ENCODE results near the gene CTAG2. TPM values are rescaled to one million over a fixed set of nuclear protein-coding genes. Genes with fewer than 3 reads are reported as not detected.

Gene CTAG2
- total RNA-seq, 5 donors from 2014 or later (not counting 1 experiment from before 2014, with no cell fraction given), result 3.4 TPM; not detected in 4

DNA sequence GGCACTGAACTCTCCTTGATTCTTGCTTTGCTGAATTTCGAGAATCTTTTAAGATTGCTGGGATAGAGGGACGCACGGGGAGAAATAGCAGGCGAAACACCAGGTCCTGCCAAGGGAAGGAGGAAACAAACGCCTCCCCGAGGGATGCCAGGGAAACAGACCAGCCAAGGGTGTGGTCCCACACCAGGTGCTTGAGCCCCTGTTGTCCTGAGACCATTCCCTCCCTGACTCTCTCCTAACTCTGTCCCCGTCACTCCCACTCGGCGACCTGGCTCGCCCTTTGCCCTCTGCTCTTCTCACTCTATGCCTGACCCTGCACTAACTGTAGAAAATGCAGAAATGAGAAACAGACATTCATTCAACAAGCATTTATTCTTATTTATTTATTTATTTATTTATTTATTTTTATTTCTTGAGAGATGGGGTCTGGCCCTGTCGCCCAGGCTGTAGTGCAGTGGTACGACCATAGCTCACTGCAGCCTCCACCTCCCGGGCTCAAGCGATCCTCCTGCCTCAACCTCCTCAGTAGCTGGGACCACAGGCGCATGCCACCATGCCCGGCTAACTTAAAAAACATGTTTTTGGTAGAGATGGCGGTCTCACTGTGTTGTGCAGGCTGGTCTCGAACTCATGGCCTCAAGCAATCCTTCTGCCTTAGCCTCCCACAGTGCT, 50.5 kb downstream of the CTAG2 start:
- CTCF ChIA-PET, result no interaction called here
- H3K36me3 Mint-ChIP-seq, result no peaks in the 10 kb centered on the region
- ATAC-seq (replicated peaks in 1 of 4), result no peak

GRCh38 chrX:154602226-154602625, 51.2 kb downstream of the CTAG2 start:
- no peak overlapping the region for H3K27ac Mint-ChIP-seq
- 100% methylated on average over 1 of the region's 13 CpGs for WGBS (ENCODE audit: insufficient coverage)
- peaks cover 0 to 11% of the 10 kb centered on the region in 2 donors for H3K27me3 Mint-ChIP-seq
- ATAC-seq (replicated peaks in 1 of 4), result no peak
- H3K9me3 Mint-ChIP-seq, result no peaks in the 10 kb centered on the region
- no peak overlapping the region for H3K4me3 ChIP-seq (ENCODE audit: control insufficient read depth in 1 of 2, extremely low read depth in 1 of 2, low read length in 1 of 2)
- no peaks in the 10 kb centered on the region for H3K4me1 ChIP-seq (ENCODE audit: control insufficient read depth in 1 of 2, extremely low read depth in 1 of 2, insufficient read depth in 2 of 2, low read length in 2 of 2)
- peaks cover 3 to 10% (median 6%) of the 10 kb centered on the region in 3 donors for H3K4me1 Mint-ChIP-seq
- DNase-seq, result no peak
- POLR2A ChIA-PET, result no interaction called here
- no peak overlapping the region for H3K4me3 Mint-ChIP-seq
- H3K36me3 Mint-ChIP-seq, result no peaks in the 10 kb centered on the region
- no peaks in the 10 kb centered on the region for H3K36me3 ChIP-seq (ENCODE audit: control insufficient read depth in 2 of 2, extremely low read depth in 1 of 2, insufficient read depth in 1 of 2, low read length in 1 of 2)
- H3K27me3 ChIP-seq (replicated peaks in 1 of 2; ENCODE audit: control insufficient read depth in 2 of 2, extremely low read depth in 1 of 2, insufficient read depth in 2 of 2, low read length in 1 of 2), result peaks cover 0 to 7% of the 10 kb centered on the region in 2 experiments
- no peaks in the 10 kb centered on the region for H3K9me3 ChIP-seq
- H3K27ac ChIP-seq (ENCODE audit: low read length), result no peak overlapping the region
- CTCF ChIA-PET, result no interaction called here

More for the DNA sequence above, 50.5 kb downstream of the CTAG2 start:
- Histone ChIP-seq H3K9me3 (no peaks in the 10 kb centered on the region), H3K27me3 (replicated peaks in 1 of 2; ENCODE audit: control insufficient read depth in 2 of 2, extremely low read depth in 1 of 2, insufficient read depth in 2 of 2, low read length in 1 of 2) (peaks cover 0 to 7% of the 10 kb centered on the region in 2 experiments), H3K27ac (ENCODE audit: low read length) (no peak overlapping the region), H3K36me3 (ENCODE audit: control insufficient read depth in 2 of 2, extremely low read depth in 1 of 2, insufficient read depth in 1 of 2, low read length in 1 of 2) (no peaks in the 10 kb centered on the region), H3K4me3 (ENCODE audit: control insufficient read depth in 1 of 2, extremely low read depth in 1 of 2, low read length in 1 of 2) (no peak overlapping the region), H3K4me1 (ENCODE audit: control insufficient read depth in 1 of 2, extremely low read depth in 1 of 2, insufficient read depth in 2 of 2, low read length in 2 of 2) (no peaks in the 10 kb centered on the region)
- Mint-ChIP-seq H3K27ac (no peak overlapping the region), H3K9me3 (no peaks in the 10 kb centered on the region), H3K27me3 (peaks cover 0 to 8% of the 10 kb centered on the region in 2 donors), H3K4me1 (peaks cover 3 to 10% (median 6%) of the 10 kb centered on the region in 3 donors), H3K4me3 (no peak overlapping the region)
- WGBS (ENCODE audit: insufficient coverage), result 90% methylated on average over 2 of the region's 18 CpGs
- no peak for DNase-seq
- POLR2A ChIA-PET, result no interaction called here

Other genes starting within 250 kb of the CTAG2 start
- gene DNASE1L1, start 244.3 kb downstream of the CTAG2 start, total RNA-seq, result 10 to 100 TPM; 22.6 to 31.3 (median 25.5) TPM
- gene TAFAZZIN, start 242.0 kb downstream of the CTAG2 start, total RNA-seq, result 100 to 1,000 TPM in 3 of 5 donors, 10 to 100 TPM in 2; 89.8 to 144 (median 129) TPM
- gene ATP6AP1, start 224.9 kb downstream of the CTAG2 start, total RNA-seq, result 10 to 100 TPM; 37.9 to 56.8 (median 53.6) TPM
- 100 to 1,000 TPM; 117 to 208 (median 182) TPM for gene GDI1, start 216.4 kb downstream of the CTAG2 start, total RNA-seq
- gene FAM50A, start 209.4 kb downstream of the CTAG2 start, total RNA-seq, result 10 to 100 TPM; 34.9 to 60.5 (median 51.9) TPM
- 10 to 100 TPM; 48.1 to 87.0 (median 72.9) TPM for gene PLXNA3, start 195.3 kb downstream of the CTAG2 start, total RNA-seq
- gene LAGE3, start 174.3 kb downstream of the CTAG2 start, total RNA-seq, result 10 to 100 TPM; 12.7 to 25.4 (median 23.5) TPM
- gene UBL4A, start 167.0 kb downstream of the CTAG2 start, total RNA-seq, result 10 to 100 TPM; 13.1 to 44.1 (median 39.6) TPM
- gene SLC10A3, start 162.9 kb downstream of the CTAG2 start, total RNA-seq, result 10 to 100 TPM; 15.6 to 31.3 (median 25.9) TPM
- 10 to 100 TPM; 33.9 to 67.6 (median 57.8) TPM for gene FAM3A, start 137.3 kb downstream of the CTAG2 start, total RNA-seq
- gene G6PD, start 106.7 kb downstream of the CTAG2 start, total RNA-seq, result 10 to 100 TPM; 46.0 to 59.5 (median 52.4) TPM
- gene IKBKG, start 106.0 kb downstream of the CTAG2 start, total RNA-seq, result 10 to 100 TPM; 32.4 to 59.1 (median 54.0) TPM
- not detected for gene CTAG1A, start 68.4 kb downstream of the CTAG2 start, total RNA-seq
- gene CTAG1B, start 34.3 kb downstream of the CTAG2 start, total RNA-seq, result not detected
- gene GAB3, start 97.5 kb upstream of the CTAG2 start, total RNA-seq, result 10 to 100 TPM in 4 of 5 donors, 1 to 10 TPM in 1; 9.1 to 26.2 (median 18.4) TPM
- gene DKC1, start 109.3 kb upstream of the CTAG2 start, total RNA-seq, result 10 to 100 TPM; 56.5 to 63.2 (median 58.5) TPM
- gene MPP1, start 151.9 kb upstream of the CTAG2 start, total RNA-seq, result 10 to 100 TPM; 13.6 to 24.1 (median 15.1) TPM
- not detected for gene SMIM9, start 181.1 kb upstream of the CTAG2 start, total RNA-seq
- gene F8A1, start 232.8 kb upstream of the CTAG2 start, total RNA-seq, result 10 to 100 TPM; 26.5 to 72.5 (median 58.7) TPM